GDM1 (cell line): ENCODE measurements around the gene GNG12.

Source experiments
- DNase-seq: peaks from one replicate; lab custom pipeline; 2025; lab: John Stamatoyannopoulos, UW

The GNG12 gene

GRCh38 chr1:67785847-67786753, 47.2 kb downstream of the GNG12 start:
- DNase-seq = no peak

- DNase-seq = no peak
These were observed 48.6 kb downstream of the GNG12 start for GRCh38 chr1:67784545-67785186.

- no peak for DNase-seq
These were observed 52.6 kb downstream of the GNG12 start for GRCh38 chr1:67780637-67781036.

GRCh38 chr1:67777440-67777839, 55.8 kb downstream of the GNG12 start:
- DNase-seq = no peak

- DNase-seq = no peak
These were observed 56.3 kb downstream of the GNG12 start for GRCh38 chr1:67777016-67777415.

GRCh38 chr1:67773462-67773861, 59.8 kb downstream of the GNG12 start:
- no peak for DNase-seq

- DNase-seq = no peak
These were observed 61.5 kb downstream of the GNG12 start for GRCh38 chr1:67771749-67772148.

GRCh38 chr1:67771152-67771551, 62.1 kb downstream of the GNG12 start:
- no peak for DNase-seq

GRCh38 chr1:67769633-67770256, 63.5 kb downstream of the GNG12 start:
- no peak for DNase-seq

GRCh38 chr1:67768480-67768879, 64.8 kb downstream of the GNG12 start:
- DNase-seq = no peak

GRCh38 chr1:67767103-67767782, 66.0 kb downstream of the GNG12 start:
- DNase-seq = no peak

GRCh38 chr1:67766141-67766978, 66.9 kb downstream of the GNG12 start:
- DNase-seq = no peak

- DNase-seq = no peak
These were observed 68.6 kb downstream of the GNG12 start for GRCh38 chr1:67764633-67765032.

GRCh38 chr1:67761730-67762129, 71.5 kb downstream of the GNG12 start:
- no peak for DNase-seq

- DNase-seq = no peak
These were observed 72.2 kb downstream of the GNG12 start for GRCh38 chr1:67761091-67761490.

GRCh38 chr1:67760030-67760821, 73.0 kb downstream of the GNG12 start:
- DNase-seq = peak; percentile 33

GRCh38 chr1:67759692-67760029, 73.6 kb downstream of the GNG12 start:
- DNase-seq = no peak

GRCh38 chr1:67759066-67759465, 74.2 kb downstream of the GNG12 start:
- DNase-seq = no peak

GRCh38 chr1:67755619-67756018, 77.6 kb downstream of the GNG12 start:
- no peak for DNase-seq

GRCh38 chr1:67755160-67755559, 78.1 kb downstream of the GNG12 start:
- DNase-seq = no peak

GRCh38 chr1:67754526-67754920, 78.7 kb downstream of the GNG12 start:
- DNase-seq = peak; percentile 55
